GM12891 (cell line): ENCODE results near the gene CNRIP1.
A peak's percentile ranks its signal among the peaks of the same experiment; 100 is the strongest.

ENCODE experiments used
- DNase-seq: peaks from one replicate; pipeline ENCODE4 v3.0.0; 2011; ENCODE audit warnings: low spot score; ENCODE audit not compliant: insufficient read length
- FAIRE-seq: peaks from 2 replicates; lab custom pipeline; 2011; peaks lifted over from hg19 to GRCh38; lab: Jason Lieb, UNC
- PAX5 ChIP-seq: IDR thresholded peaks from 2 replicates; pipeline ENCODE4 v1.6.1; 2011; ENCODE audit warnings: low read length, moderate library complexity, mild to moderate bottlenecking; ENCODE audit not compliant: insufficient read depth, severe bottlenecking
- POLR2A ChIP-seq: IDR thresholded peaks from 2 replicates; pipeline ENCODE4 v1.6.1; 2011; ENCODE audit warnings: low read depth, low read length, control low read depth
- POLR2AphosphoS5 ChIP-seq: IDR thresholded peaks from 2 replicates; pipeline ENCODE4 v1.6.1; 2011; ENCODE audit warnings: low read depth, low read length, control low read depth
- POU2F2 ChIP-seq: IDR thresholded peaks from 2 replicates; pipeline ENCODE4 v1.6.1; 2011; ENCODE audit warnings: low read depth, mild to moderate bottlenecking, control low read depth, low read length, moderate library complexity
- SPI1 ChIP-seq: IDR thresholded peaks from 2 replicates; pipeline ENCODE4 v1.6.1; 2011; ENCODE audit warnings: low read depth, low read length, control low read depth
- TAF1 ChIP-seq: IDR thresholded peaks from 2 replicates; pipeline ENCODE4 v1.6.1; 2011; ENCODE audit warnings: low read depth, low read length, control low read depth

CNRIP1 gene

DNA sequence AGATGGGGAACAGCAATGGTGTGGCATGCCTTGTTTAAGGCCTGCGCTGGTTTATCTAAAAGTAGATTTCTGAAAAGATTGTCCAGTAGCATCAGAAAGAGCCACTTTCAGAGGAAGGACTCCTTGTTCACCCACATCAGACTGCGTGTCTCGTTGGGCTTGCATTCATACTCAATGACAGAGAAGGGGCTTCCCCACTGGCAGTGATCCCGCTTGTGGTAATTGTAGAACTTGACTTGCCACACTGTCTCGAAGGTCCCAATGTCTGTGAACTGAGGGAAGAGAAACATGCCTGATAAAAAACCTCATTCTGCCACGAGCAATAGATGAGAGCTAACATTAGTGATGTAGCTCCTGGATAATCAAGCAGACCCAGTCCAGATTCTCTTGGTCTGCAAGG is 26.0 kb downstream of the CNRIP1 start:
- TF ChIP-seq POLR2AphosphoS5 (no peak), PAX5 (no peak), POLR2A (no peak), POU2F2 (no peak), SPI1 (no peak), TAF1 (no peak)
- no peak for DNase-seq
- peak; percentile 75 for FAIRE-seq

DNA sequence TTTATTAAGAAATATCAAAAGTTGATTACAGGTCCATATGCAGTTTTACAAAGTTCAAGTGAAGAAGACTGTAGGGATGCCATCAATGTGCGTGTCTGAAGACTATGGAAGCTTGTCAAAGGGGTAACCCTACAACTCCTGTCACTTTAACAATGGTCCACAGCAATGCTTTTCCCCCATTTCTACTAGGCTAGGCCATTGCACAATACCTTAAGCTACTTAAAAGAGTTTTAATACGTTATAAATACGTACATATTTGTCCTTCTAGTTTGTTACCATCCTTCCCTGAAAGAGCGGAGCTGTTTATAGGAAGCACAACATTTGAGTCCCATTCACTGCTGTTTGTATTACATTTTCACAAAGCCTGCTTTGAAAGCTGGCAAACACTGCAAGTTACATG is 26.7 kb downstream of the CNRIP1 start:
- TF ChIP-seq TAF1: no peak
- no peak for TF ChIP-seq SPI1
- FAIRE-seq (no peak), DNase-seq (no peak)

DNA sequence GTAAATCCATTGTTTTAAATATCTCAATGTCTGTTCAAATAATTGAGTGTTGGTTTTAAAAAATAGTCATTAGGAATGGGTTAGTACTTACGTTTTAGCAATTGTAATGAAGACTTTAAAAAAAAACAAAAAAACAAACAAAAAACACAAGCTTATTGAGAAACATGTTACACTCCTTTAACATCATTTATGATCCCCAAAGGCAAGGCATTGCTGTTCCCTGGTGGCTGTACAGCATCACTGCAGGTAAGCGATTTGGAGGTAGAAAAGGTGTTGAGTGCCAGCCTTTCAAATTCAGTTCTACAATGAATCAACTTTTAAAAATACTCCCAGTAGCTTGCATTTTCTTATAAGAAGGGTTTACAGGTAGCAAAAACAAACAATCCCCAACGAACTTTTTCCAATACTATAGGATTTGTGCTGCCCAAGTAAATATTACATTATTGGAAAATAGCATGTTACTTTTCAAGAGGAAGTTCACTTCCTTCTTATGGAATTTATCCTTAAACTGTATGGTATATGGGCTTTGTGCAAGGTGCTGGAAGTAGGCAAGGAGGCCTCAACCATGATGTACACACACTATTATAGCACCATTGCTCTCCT is 27.5 kb downstream of the CNRIP1 start:
- TF ChIP-seq PAX5 (no peak), TAF1 (no peak), SPI1 (no peak), POLR2AphosphoS5 (no peak), POU2F2 (no peak), POLR2A (no peak)
- FAIRE-seq (peak; percentile 86), DNase-seq (no peak)

DNA sequence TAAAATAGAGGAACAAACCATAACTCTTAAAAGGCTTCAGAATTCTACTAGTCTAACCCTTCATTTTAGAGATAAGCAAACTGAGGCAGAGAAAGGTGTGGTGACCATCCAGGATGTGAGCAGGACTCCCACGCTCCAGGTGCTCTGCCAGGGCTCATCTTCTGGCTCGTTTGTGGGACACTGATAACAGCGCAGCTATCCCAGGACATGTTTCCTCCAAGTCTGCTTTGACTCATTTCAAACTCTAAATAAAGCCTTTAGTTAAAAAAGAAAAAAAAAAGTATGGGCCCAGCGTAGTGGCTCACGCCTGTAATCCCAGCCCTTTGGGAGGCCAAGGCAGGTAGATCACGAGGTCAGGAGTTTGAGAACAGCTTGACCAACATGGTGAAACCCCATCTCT is 28.4 kb downstream of the CNRIP1 start:
- DNase-seq (no peak), FAIRE-seq (no peak)
- no peak for TF ChIP-seq TAF1
- no peak for TF ChIP-seq SPI1
- no peak for TF ChIP-seq PAX5
- no peak for TF ChIP-seq POLR2A
- TF ChIP-seq POLR2AphosphoS5: no peak
- TF ChIP-seq POU2F2: no peak

DNA sequence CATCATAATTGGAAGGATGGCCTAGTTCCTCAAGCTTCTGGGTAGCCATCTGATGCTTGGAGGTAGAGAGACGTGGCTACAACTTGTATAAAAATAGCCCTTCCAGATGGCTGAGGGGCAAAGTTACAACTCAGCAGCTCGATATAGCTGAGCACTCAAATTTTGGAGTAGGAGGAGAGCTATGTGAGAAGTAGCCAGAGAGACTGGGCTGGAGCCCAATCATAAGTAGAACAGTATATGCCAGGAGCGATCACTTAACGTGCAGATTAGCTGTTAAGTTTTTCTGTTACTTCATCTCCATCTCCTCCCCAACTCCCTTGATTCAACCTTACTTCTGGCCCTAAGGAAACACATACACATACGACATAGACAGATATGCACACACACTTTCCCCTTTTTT is 28.8 kb downstream of the CNRIP1 start:
- TF ChIP-seq SPI1 (no peak), POLR2A (no peak), PAX5 (no peak), TAF1 (no peak), POU2F2 (no peak), POLR2AphosphoS5 (no peak)
- DNase-seq (no peak), FAIRE-seq (no peak)

DNA sequence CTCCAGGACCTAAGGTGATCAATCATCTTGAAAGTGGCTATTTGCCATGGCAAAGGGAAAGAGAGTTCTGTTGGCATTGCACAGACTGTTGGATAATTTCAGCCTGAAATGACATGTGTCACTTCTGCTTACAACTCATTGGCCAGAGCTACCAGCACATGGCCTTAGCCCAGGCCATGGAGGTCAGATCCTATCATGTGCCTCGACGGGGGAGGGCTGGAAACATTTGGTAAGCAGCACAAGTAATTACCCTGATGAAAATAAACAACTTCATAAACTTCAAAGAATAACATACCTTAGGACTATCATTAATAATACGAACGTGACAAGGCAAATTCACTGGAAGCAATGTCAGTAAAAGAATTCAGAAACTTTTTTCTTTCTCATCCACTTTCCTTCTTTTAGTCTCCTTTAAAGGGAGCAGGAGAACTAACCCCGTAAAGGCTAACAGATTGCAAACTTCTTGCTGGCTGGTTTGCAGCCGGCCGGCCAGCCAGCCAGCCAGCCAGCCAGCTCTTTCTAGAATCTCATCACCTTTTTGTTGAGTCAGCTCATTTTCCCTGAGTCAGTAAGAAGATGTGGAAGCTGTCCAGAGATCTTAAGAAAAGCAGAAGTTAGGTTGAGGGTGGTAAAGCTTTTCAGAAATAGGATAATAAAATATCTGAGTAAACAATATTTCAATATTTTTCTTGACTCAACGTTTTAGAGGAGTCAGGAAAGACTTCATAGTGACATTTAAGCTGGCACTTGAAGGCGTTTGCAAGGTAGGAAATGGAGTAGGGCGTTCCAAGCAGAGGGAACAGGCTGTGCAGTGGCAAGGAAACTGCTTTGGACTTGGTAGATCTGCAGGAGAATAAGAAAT is 31.9 kb downstream of the CNRIP1 start:
- DNase-seq: no peak
- FAIRE-seq: peak; percentile 48
- no peak for TF ChIP-seq POLR2A
- TF ChIP-seq TAF1: no peak
- no peak for TF ChIP-seq SPI1
- no peak for TF ChIP-seq POLR2AphosphoS5
- TF ChIP-seq POU2F2: no peak
- TF ChIP-seq PAX5: no peak

DNA sequence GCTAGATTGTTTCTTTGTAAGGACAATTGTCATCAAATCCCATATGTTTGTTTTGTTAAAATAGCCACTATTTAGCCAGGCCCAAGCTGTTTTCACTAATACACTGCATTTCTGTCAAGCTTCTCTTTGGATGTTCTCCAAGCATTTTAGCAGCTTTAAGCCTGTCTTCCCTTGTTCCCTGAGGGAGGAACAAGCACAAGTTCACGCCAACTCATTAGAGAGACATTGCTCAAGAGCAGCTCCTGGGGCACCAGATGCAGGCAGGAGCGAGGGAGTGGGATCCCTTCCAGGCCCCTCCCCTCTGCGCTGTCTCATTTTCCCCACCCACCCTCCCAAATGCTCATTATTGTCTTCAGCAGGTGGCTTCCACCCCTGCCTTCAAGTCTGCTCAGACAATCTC is 34.9 kb downstream of the CNRIP1 start:
- FAIRE-seq (no peak), DNase-seq (no peak)
- TF ChIP-seq PAX5 (no peak), SPI1 (no peak), POU2F2 (no peak), POLR2AphosphoS5 (no peak), POLR2A (no peak), TAF1 (no peak)

DNA sequence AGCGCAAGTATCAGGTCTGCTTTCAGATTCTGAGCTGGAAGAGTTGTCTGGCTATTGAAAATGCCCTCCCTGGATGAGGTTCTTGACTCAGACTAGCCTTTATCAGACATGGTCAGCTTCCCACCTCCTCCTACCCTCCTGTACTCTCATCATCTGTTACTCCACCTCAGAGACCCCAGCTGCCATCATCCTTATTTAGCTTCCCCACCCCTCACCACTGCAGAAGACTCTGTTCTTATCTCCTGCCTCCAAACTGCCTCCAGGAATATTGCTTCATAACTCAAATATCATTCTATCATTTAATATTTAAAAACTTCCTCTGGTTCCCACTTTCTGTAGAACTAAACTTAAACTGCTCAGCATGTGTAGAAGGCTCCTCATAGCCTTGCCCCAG is 36.3 kb downstream of the CNRIP1 start:
- DNase-seq (no peak), FAIRE-seq (no peak)
- TF ChIP-seq POLR2A: no peak
- TF ChIP-seq POU2F2: no peak
- TF ChIP-seq TAF1: no peak
- no peak for TF ChIP-seq SPI1
- TF ChIP-seq POLR2AphosphoS5: no peak
- no peak for TF ChIP-seq PAX5

DNA sequence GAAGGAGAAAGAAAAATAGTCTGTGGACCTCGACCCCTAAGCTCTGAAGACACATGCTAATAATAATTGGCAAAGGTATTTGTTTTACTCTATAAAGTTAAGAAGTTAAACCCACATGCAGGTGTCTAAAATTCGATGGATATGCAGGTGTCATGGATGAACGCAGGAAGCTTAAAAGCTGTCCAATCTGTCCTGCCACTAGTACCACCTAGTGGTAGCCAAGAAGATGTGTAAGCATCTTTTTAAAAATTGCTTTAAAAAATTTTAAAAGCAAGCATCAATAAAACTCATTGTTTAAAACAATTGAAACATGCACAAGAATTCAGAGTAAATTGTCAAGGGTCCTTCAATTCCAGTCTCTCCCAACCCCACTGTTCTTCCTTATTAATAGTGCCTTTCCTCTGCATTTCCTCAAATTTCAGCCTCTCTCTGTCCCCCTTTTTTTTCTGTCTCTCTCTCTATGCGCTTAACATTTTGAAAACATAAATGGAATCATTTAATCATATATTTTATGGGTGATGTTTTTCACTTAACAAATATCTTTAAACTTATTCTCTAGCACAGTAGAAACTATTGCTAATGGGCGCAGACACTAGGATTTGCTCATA is 36.8 kb downstream of the CNRIP1 start:
- FAIRE-seq (no peak), DNase-seq (peak; percentile 41)
- no peak for TF ChIP-seq PAX5
- no peak for TF ChIP-seq POLR2AphosphoS5
- TF ChIP-seq TAF1: no peak
- no peak for TF ChIP-seq POU2F2
- TF ChIP-seq POLR2A: no peak
- TF ChIP-seq SPI1: no peak

DNA sequence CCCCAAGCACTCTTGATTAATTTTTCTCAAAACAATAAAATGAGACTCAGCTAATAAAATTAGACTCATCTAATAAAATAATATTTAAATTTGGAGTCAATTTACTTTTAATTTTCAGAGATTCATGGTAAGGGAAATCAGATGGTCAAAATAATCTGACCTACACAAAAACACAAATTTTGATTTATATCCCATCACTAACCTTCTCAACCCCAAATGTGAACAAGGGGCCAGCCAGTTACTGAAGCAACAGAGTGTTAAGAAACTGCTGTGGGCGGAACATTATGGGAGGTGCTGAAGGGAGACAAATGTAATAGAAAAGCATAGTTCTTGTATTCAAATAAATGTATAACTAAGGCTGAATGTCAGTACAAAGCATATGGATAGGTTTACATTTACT is 39.0 kb downstream of the CNRIP1 start:
- TF ChIP-seq SPI1 (no peak), TAF1 (no peak), POLR2A (no peak), POLR2AphosphoS5 (no peak), PAX5 (no peak), POU2F2 (no peak)

More for the DNA sequence above, 39.0 kb downstream of the CNRIP1 start:
- DNase-seq (no peak), FAIRE-seq (no peak)
